ENCODE data around the gene CD226.

The CD226 gene

DNA sequence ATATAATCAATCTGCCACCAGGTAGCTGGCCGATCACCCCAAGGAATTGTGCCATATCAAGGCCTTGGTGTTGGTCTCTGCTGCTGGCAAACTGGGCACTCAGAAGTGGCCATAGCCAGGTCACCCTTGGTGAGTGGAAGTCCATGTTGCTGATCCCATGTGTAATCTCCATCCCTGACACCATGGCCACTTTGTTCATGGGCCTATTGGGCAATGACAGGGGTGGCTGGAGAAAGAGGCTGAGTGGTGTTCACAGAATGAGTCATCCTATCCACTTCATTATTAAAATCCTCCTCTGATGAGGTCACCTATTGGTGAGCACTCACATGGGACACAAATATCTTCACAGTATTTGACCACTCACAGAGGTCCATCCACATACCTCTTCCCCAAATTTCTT lies 26.7 kb upstream of the CD226 start:
- DNase-seq (ENCODE audit: insufficient read length, low spot score) (no peak), FAIRE-seq (no peak)
- TF ChIP-seq POLR2A (IDR thresholded peaks at IDR 0.05; ENCODE audit: low read depth, low read length) = no peak

DNA sequence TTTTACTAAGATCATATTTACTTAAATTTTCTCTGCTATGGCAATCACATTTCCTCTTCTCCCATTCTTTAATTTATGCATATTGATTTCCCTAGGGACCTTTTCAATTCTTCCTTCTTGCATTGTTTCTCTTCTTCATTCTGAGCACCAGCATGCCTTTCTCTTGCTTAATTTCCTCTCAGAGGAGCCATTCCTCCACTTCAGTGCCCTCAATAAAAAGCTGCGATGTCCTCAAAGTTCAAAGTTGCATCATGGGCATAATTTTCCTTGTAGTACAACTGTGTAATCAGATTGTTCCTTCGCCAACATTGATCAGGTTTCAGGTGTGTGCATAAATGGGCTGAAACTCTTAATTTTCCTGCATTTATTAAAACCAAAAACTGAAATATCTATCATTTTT lies 21.8 kb upstream of the CD226 start:
- TF ChIP-seq POLR2A (IDR thresholded peaks at IDR 0.05; ENCODE audit: low read depth, low read length) = no peak
- no peak for DNase-seq (ENCODE audit: insufficient read length, low spot score)
- no peak for FAIRE-seq

DNA sequence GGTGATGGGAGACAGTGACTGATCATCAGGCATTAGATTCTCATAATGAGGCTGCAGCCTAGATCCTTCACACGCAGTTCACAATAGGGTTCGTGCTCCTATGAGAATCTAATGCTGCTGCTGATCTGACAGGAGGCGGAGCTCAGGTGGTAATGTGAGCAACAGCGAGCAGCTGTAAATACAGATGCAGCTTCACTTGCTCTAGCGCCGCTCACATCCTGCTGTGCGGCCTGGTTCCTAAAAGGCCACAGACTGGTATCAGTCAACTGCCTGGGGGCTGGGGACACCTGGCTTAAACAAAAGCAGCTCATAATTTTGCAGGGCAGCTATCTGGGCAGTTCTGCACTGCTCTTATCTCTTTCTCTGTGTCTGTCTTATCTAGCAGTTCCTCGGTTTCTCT lies 20.4 kb upstream of the CD226 start:
- DNase-seq (ENCODE audit: insufficient read length, low spot score) (no peak), FAIRE-seq (no peak)

DNA sequence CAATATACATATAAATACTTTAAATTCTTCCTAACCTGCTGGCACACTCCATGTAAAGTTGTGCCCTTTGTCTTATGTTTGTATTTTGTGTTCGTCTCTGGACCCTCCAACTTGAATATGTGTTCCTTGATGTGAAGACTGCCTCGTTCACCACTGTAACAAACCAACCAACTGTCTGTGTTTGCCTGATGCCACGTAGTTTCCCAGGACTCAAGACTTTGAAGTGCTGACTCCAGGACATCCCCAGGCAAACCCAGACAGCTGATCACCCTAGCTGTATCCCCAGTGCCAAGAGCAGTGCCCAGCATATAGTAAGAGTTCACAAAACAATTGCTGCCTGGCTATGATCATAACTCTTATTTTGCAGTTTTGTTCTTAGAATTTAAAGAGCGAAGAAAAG lies 15.5 kb upstream of the CD226 start:
- FAIRE-seq (no peak), DNase-seq (ENCODE audit: insufficient read length, low spot score) (no peak)
- TF ChIP-seq POLR2A (IDR thresholded peaks at IDR 0.05; ENCODE audit: low read depth, low read length) = no peak

More for the DNA sequence above, 20.4 kb upstream of the CD226 start:
- TF ChIP-seq POLR2A (IDR thresholded peaks at IDR 0.05; ENCODE audit: low read depth, low read length) = no peak

DNA sequence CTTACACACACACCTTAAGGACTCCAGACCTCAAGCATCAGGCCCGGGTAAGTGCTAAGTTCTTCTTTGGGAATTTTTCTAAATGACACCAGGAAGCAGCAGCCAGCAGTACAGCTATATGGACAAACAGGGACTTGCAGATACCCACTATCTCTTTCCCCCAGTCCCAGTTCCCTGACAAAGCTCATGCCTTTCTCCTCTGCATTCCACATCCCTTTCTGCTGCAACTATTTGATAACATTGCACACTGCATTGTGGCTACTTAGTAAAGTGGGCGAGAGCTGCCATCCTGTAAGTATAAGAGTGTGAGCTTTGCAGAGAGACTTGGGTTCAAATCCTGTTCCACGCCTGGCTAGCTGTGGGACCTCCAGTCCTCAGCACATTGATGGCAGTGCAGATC lies 14.0 kb upstream of the CD226 start:
- DNase-seq (ENCODE audit: insufficient read length, low spot score) (no peak), FAIRE-seq (no peak)
- no peak for TF ChIP-seq POLR2A (IDR thresholded peaks at IDR 0.05; ENCODE audit: low read depth, low read length)

DNA sequence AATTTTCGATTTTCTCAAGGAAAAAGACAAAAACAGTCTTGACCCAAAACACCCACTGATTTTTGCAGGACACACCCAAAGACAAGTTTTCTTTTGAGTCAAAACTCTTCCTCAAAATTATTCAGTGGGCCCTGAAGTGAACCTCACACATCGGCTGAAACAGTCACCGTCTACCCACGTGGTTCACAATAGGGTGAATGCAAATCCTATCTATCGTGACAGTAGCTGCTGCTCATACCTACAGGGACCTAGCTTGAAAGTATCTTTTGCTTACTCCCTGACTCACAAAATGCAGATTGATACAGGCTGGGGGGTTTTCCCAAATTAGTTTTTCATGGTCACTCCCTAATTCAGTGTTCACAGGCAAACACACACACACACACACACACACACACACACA lies 10.7 kb upstream of the CD226 start:
- no peak for TF ChIP-seq POLR2A (IDR thresholded peaks at IDR 0.05; ENCODE audit: low read depth, low read length)
- no peak for FAIRE-seq

DNA sequence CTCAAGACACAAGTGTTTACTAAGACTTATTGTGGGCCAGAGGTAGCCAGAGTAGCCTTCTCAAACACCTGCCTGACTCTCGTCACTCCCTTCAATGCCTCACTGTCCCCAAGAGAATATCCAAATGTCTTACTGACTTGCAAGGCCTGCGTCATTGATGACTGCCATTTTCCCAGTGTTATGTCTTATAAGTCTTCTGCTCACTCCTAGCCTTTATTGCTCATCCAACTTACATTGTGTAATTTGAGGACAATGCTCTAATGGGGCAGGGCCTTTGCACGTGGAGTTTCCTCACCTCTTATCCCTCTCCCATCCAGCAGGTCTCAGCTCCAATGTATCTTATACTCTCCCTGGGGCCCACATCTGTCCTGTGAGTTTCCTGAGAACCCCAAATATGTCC lies 10.1 kb upstream of the CD226 start:
- DNase-seq (ENCODE audit: insufficient read length, low spot score) (no peak), FAIRE-seq (no peak)
- TF ChIP-seq POLR2A (IDR thresholded peaks at IDR 0.05; ENCODE audit: low read depth, low read length) = no peak

More for the DNA sequence above, 10.7 kb upstream of the CD226 start:
- no peak for DNase-seq (ENCODE audit: insufficient read length, low spot score)

DNA sequence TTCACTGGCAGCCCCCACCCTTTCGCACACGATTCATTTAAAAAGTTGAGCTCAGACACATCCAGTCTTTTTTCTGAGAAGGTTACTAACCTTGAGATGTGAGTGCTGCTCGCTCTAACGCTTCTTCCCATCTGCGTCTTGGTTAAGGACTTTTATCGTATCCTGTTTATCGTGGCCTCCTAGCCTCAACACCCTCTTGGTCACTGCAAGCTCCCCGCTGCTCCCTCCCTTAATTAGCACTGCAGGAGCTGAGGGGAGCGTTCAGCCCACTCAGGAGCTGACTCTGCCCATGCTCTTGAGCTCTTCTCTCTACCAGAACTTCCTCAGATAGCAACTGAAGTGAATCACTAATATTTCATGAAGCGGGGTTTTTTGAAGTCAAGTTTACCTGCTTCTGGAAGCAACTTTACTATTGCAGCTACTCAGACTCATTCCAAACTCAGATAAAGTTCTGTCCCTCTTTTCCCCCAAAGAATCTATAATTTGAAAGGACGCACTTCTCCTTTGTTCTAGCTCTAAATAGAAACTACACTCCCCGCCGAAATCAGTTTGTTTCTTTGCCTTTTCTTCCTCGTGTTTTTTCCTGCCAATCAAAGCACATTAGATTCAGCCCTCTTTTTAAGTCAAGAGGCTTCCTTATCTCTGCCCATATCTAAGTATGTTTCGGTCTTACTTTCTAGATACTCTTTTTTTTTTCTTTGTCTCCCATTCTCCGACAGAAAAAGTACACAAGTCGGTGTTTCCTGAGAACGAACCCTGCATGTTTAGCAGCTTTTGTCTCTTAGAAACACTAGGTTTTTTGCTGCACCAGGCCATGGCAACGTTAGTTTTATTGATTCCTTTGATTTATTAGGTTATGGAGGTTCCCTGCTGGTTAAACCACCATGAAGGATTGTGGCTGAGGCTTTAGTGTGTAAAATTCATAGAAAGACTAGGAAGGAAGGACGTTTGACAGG lies 9.3 kb upstream of the CD226 start:
- TF ChIP-seq POLR2A (IDR thresholded peaks at IDR 0.05; ENCODE audit: low read depth, low read length) = no peak
- FAIRE-seq = no peak

DNA sequence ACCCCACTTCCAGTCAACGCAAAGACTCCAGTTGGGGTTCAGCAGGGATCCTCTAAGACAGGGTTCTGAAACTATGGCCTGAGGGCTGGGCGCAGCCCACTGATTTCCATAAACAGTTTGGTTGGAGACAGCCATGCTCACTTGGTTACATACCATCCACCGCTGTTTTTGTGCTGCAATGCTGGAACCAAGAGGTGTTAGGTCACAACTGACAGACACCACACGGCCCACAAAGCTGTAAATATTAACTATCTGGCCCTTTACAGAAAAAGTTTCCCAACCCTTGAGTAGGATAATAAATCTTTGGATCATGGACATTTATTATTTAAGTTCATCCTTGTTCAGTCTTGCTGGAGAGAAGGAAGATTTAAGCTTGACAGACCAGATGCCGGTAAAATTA lies 8.4 kb upstream of the CD226 start:
- FAIRE-seq (no peak), DNase-seq (ENCODE audit: insufficient read length, low spot score) (no peak)
- no peak for TF ChIP-seq POLR2A (IDR thresholded peaks at IDR 0.05; ENCODE audit: low read depth, low read length)

More for the DNA sequence above, 9.3 kb upstream of the CD226 start:
- no peak for DNase-seq (ENCODE audit: insufficient read length, low spot score)

DNA sequence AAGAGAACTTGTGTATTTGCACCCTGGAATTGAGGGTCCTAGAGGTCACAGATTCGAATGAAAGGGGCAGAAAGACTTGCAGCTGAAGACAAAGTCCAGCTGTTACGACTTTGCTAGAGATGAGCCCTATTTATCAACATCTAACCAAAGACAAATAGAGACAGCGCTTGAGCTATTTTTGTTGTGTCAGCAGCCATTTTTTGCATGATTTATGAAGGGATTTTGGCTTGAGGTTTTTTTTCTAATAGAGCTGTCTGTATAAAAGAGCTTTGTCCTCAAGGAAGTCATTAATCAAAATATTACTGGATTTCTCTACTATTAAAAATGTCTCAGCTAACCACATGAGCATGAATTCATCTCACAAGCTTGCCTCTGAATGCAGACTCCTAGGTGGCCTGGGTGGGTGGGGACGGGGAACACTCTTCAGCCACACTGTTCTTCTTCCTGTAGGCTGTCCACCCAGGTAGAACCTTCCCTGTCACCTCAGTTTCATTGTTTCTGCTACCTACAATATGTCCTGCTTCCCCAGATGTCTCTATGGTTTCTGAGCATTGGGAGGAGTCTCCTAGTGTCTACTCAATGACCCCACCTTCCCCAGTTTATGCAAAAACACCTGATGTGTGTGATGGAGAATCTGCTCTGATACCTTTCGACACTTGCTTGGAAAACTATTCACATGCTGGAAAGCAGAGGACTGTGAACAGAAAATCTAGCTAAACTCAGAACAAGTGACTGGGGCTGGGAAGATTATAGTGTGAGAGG lies 7.2 kb upstream of the CD226 start:
- no peak for DNase-seq (ENCODE audit: insufficient read length, low spot score)
- TF ChIP-seq POLR2A (IDR thresholded peaks at IDR 0.05; ENCODE audit: low read depth, low read length) = no peak
- FAIRE-seq = no peak

DNA sequence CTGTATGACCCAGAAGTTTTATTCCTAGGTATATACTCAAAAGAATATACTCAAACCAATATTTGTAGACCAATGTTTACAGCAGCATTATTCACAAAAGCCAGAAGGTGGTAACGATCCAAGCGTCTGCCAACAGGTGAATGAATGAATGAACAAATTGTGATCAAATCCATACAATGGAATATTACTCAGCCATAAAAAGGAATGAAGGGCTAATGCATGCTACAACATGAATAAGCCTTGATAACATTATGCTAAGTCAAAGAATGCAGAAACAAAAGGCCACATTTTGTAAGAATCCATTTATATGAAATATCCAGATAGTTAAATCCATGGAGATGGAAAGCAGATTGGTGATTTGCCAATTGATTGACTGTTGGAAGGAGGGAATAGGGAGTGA lies 5.5 kb upstream of the CD226 start:
- FAIRE-seq (no peak), DNase-seq (ENCODE audit: insufficient read length, low spot score) (no peak)
- no peak for TF ChIP-seq POLR2A (IDR thresholded peaks at IDR 0.05; ENCODE audit: low read depth, low read length)

DNA sequence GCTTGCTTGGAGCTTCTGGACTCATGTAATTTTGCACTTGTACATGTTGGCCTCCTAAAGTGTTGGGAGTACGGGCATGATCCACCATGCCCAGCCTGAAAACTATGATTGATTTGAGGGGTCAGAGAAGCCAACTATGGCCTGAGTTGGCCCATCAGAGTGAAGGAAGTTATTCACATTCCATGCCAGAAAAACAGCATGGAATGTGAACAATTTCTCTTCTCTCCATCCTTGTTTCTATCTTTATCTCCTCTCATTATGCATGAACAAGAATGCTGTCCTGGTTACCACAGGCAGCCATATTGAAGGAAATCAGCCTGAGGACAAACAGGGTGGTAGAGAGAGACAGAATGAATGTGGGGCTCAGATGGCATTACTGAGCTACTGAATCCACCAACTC lies 3.5 kb upstream of the CD226 start:
- no peak for DNase-seq (ENCODE audit: insufficient read length, low spot score)
- no peak for TF ChIP-seq POLR2A (IDR thresholded peaks at IDR 0.05; ENCODE audit: low read depth, low read length)
- no peak for FAIRE-seq

DNA sequence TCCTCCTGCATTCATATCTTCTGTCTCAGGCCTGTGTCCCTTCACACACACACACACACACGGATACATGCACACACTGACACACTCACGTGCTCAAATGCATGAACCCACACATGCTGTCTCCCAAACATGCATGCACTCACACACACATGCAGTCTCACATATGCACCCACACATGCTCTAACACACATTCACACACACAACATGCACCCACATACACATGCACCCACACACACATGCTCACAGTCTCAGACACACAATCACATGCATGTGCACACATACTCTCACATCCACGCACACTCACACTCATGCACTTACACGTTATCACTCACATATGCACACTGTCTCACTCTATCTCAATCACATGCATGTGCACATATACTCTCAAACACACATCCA lies 1.9 kb upstream of the CD226 start:
- DNase-seq (ENCODE audit: insufficient read length, low spot score) = no peak
- FAIRE-seq = no peak
- no peak for TF ChIP-seq POLR2A (IDR thresholded peaks at IDR 0.05; ENCODE audit: low read depth, low read length)

DNA sequence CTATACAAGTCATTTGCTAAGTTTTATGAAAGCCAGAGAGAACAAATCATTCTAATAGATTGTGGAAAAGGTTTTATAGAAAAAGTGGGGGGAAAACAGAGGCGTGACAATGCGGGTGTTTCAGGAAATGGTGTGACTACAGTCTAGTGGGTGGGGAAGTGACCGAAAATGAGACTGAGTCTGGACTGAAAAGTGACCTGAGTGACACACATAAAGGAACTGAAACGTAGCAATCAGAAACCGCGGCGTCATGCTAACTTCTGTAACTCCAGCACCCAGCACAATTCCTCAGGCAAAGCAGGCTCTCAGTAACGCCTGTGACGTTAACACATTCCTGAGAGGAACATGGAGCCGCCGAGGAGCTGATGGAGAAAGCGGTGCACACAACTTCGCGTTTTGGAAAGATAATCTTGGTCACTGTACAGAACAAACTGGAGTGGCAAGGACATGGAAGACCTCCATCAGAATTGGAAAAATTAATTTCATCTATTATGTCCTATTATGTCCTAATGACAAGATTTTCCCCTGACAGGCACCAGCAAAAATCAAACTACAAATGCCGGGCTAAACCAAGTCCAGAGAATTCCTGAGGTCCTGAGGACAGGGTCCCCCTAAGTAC lies 1.4 kb upstream of the CD226 start:
- TF ChIP-seq POLR2A (IDR thresholded peaks at IDR 0.05; ENCODE audit: low read depth, low read length) = no peak
- FAIRE-seq (no peak), DNase-seq (ENCODE audit: insufficient read length, low spot score) (no peak)
